Right lobe of liver (tissue), 4 donors: ENCODE measurements around the gene HCN1.

Experiments
- POLR2A ChIP-seq: fragments of 450-650 bp; IDR thresholded peaks from one replicate; pipeline ENCODE4 v1.6.1; 2017; ENCODE audit warnings: antibody characterized with exemption, mild to moderate bottlenecking
- TF ChIP-seq, protein P1 (sequence below), 4 donors: fragments of 200-600 bp in 3 of 4; fragments of 450-650 bp in 1 of 4; IDR thresholded peaks; one replicate each; pipeline versions ENCODE4 v1.5.1 to v1.8.0; 2016 to 2022; ENCODE audit warnings: antibody characterized with exemption in 4 of 4, mild to moderate bottlenecking in 2 of 4
- donor health status: DM: no; HTN: no; CAD: no.
- donor health status: DM: no; HTN: no; CAD: no.
- donor health status: DM: no; HTN: yes; CAD: no.

DNA sequence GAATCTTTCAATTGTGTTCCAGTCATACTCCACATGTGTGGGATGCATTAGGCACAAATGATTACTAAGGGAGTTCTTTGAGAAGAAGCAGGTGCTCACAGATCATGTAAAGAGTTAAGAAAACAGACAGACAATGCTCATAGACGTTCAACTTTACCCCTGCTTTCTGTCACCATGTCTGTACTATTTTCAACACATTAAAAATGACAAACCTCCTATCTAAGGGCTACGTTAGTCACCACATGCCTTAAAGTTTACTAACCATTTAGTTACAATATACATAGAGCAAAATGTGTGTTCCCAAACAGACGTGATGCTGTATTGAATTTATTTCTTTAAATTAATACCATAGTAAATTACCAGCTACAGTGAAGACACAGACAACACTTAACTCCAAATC is 435.9 kb downstream of the HCN1 start:
- TF ChIP-seq, protein P1, sequence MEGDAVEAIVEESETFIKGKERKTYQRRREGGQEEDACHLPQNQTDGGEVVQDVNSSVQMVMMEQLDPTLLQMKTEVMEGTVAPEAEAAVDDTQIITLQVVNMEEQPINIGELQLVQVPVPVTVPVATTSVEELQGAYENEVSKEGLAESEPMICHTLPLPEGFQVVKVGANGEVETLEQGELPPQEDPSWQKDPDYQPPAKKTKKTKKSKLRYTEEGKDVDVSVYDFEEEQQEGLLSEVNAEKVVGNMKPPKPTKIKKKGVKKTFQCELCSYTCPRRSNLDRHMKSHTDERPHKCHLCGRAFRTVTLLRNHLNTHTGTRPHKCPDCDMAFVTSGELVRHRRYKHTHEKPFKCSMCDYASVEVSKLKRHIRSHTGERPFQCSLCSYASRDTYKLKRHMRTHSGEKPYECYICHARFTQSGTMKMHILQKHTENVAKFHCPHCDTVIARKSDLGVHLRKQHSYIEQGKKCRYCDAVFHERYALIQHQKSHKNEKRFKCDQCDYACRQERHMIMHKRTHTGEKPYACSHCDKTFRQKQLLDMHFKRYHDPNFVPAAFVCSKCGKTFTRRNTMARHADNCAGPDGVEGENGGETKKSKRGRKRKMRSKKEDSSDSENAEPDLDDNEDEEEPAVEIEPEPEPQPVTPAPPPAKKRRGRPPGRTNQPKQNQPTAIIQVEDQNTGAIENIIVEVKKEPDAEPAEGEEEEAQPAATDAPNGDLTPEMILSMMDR (IDR thresholded peaks at IDR 0.05) = no peak
- no peak for TF ChIP-seq POLR2A
